HepG2 (cell line): Measurements from ENCODE around the gene RAD50. TPM values are rescaled to one million over a fixed set of nuclear protein-coding genes. Genes with fewer than 3 reads are reported as not detected.

Experiments
- AGO1 ChIP-seq: fragments of 200-400 bp; formaldehyde crosslinking; IDR thresholded peaks from 2 replicates; pipeline ENCODE4 v1.6.1; 2017; ENCODE audit warnings: mild to moderate bottlenecking, low read depth, low read length, moderate library complexity; ENCODE audit not compliant: poor library complexity, severe bottlenecking
- ASH2L ChIP-seq: fragments of 300-600, 200-600 bp; sonication (generic); IDR thresholded peaks from 2 replicates; pipeline ENCODE4 v1.7.0; 2017; ENCODE audit warnings: low read depth, mild to moderate bottlenecking, moderate library complexity, mixed read lengths, low read length; ENCODE audit not compliant: insufficient read length
- FLYWCH1 ChIP-seq: sonication (generic); formaldehyde crosslinking; IDR thresholded peaks from 2 replicates; pipeline ENCODE4 v1.8.1; 2023; ENCODE audit warnings: mild to moderate bottlenecking, missing genetic modification reagents
- FOXJ3 ChIP-seq: sonication (generic); formaldehyde crosslinking; IDR thresholded peaks from 2 replicates; pipeline ENCODE4 v1.4.0; 2020; ENCODE audit warnings: missing genetic modification reagents, mild to moderate bottlenecking, borderline replicate concordance
- IRX3 ChIP-seq: sonication (generic); formaldehyde crosslinking; IDR thresholded peaks from 2 replicates; pipeline ENCODE4 v1.8.1; 2023; ENCODE audit warnings: mild to moderate bottlenecking, low read depth, missing genetic modification reagents, borderline replicate concordance
- JUN ChIP-seq: sonication (generic); formaldehyde crosslinking; IDR thresholded peaks from 2 replicates; pipeline ENCODE4 v1.4.0; 2020; ENCODE audit warnings: mild to moderate bottlenecking, missing genetic modification reagents
- KLF15 ChIP-seq: sonication (generic); formaldehyde crosslinking; IDR thresholded peaks from 2 replicates; pipeline ENCODE4 v1.8.1; 2023; ENCODE audit warnings: borderline replicate concordance, mild to moderate bottlenecking, inconsistent platforms, missing genetic modification reagents, mixed read lengths
- LCORL ChIP-seq, 2 experiments: fragments of 450-650 bp in 1 of 2; sonication (generic) in 1 of 2; formaldehyde crosslinking in 1 of 2; IDR thresholded peaks; 2 replicates each; pipeline versions ENCODE4 v1.5.0 to v1.6.1; 2017 to 2020; ENCODE audit warnings: antibody characterized with exemption in 1 of 2, missing genetic modification reagents in 1 of 2
- MAFG ChIP-seq: sonication (generic); formaldehyde crosslinking; IDR thresholded peaks from 2 replicates; pipeline ENCODE4 v1.5.1; 2020; ENCODE audit warnings: mild to moderate bottlenecking, missing genetic modification reagents
- NFE2L1 ChIP-seq: sonication (generic); formaldehyde crosslinking; IDR thresholded peaks from 2 replicates; pipeline ENCODE4 v1.4.0; 2020; ENCODE audit warnings: missing genetic modification reagents, mild to moderate bottlenecking, borderline replicate concordance
- NR1H2 ChIP-seq: sonication (generic); formaldehyde crosslinking; IDR thresholded peaks from 2 replicates; pipeline ENCODE4 v1.8.1; 2022; ENCODE audit warnings: low read depth, missing genetic modification reagents, borderline replicate concordance
- SOX13 ChIP-seq, 3 experiments: fragments of 450-650 bp in 1 of 3; sonication (generic) in 1 of 3; formaldehyde crosslinking in 1 of 3; IDR thresholded peaks in 2 of 3; conservative IDR thresholded peaks in 1 of 3; 2 replicates each; pipeline versions ENCODE4 v1.5.0 to v1.6.1; 2016 to 2020; ENCODE audit warnings: antibody characterized with exemption in 1 of 3, mild to moderate bottlenecking in 1 of 3, missing compliant biosample characterization in 1 of 3, missing genetic modification reagents in 1 of 3, moderate library complexity in 1 of 3
- WIZ ChIP-seq: sonication (generic); formaldehyde crosslinking; IDR thresholded peaks from 2 replicates; pipeline ENCODE4 v1.5.1; 2020; ENCODE audit warnings: mild to moderate bottlenecking, missing genetic modification reagents
- ZFP1 ChIP-seq: IDR thresholded peaks from 2 replicates; pipeline ENCODE4 v1.6.1; 2016
- ZFP90 ChIP-seq: sonication (generic); formaldehyde crosslinking; IDR thresholded peaks from 2 replicates; pipeline ENCODE4 v1.8.0; 2022; ENCODE audit warnings: missing genetic modification reagents, mild to moderate bottlenecking, inconsistent platforms, borderline replicate concordance
- ZNF20 ChIP-seq: sonication (generic); formaldehyde crosslinking; IDR thresholded peaks from 2 replicates; pipeline ENCODE4 v1.4.0; 2020; ENCODE audit warnings: mild to moderate bottlenecking, moderate library complexity, missing genetic modification reagents
- ZNF274 ChIP-seq: sonication (generic); formaldehyde crosslinking; IDR thresholded peaks from 2 replicates; pipeline ENCODE4 v1.5.1; 2020; ENCODE audit warnings: mild to moderate bottlenecking, missing genetic modification reagents
- ZNF503 ChIP-seq: sonication (generic); formaldehyde crosslinking; IDR thresholded peaks from 2 replicates; pipeline ENCODE4 v1.4.0; 2020; ENCODE audit warnings: missing genetic modification reagents
- ZNF768 ChIP-seq: sonication (generic); formaldehyde crosslinking; IDR thresholded peaks from 2 replicates; pipeline ENCODE4 v1.4.0; 2020; ENCODE audit warnings: missing genetic modification reagents
- polyA plus RNA-seq, 8 experiments: library from polyadenylated mRNA; depleted of rRNA in 3 of 8; stranded (reverse) in 7 of 8; unstranded in 1 of 8; fragments of >200 nt; fragmentation: Illumina TruSeq in 4 of 8; extraction: Trizol in 4 of 8; gene quantifications; 2 replicates each; pipeline versions ENCODE4 v1.2.1 to v1.2.3, GENCODE V29; 2011 to 2016; ENCODE audit warnings: low read depth in 4 of 8, missing spikeins in 1 of 8, mixed read lengths in 1 of 8; ENCODE audit not compliant: insufficient read depth in 1 of 8
- total RNA-seq, 5 experiments: library from RNA; depleted of rRNA; stranded (reverse); fragments of >200 nt; fragmentation: Illumina TruSeq; extraction: Trizol; gene quantifications; 2 replicates each; pipeline ENCODE4 v1.2.3, GENCODE V29; 2016; ENCODE audit warnings: low read depth in 1 of 5
- TF ChIP-seq, protein P1 (sequence below): sonication (generic); formaldehyde crosslinking; IDR thresholded peaks from 2 replicates; pipeline ENCODE4 v1.4.0; 2020; ENCODE audit warnings: low read depth, missing genetic modification reagents
- TF ChIP-seq, protein P2 (sequence below): sonication (generic); formaldehyde crosslinking; IDR thresholded peaks from 2 replicates; pipeline ENCODE4 v1.8.0; 2022; ENCODE audit warnings: missing genetic modification reagents, low read depth, mild to moderate bottlenecking, borderline replicate concordance

RAD50 gene
- total and polyA plus RNA-seq, 2 of the 13 experiments (the other 11 are each of a cell fraction or from before 2014, with no cell fraction given) = 19.2 to 23.4 TPM

- TF ChIP-seq, protein P1, sequence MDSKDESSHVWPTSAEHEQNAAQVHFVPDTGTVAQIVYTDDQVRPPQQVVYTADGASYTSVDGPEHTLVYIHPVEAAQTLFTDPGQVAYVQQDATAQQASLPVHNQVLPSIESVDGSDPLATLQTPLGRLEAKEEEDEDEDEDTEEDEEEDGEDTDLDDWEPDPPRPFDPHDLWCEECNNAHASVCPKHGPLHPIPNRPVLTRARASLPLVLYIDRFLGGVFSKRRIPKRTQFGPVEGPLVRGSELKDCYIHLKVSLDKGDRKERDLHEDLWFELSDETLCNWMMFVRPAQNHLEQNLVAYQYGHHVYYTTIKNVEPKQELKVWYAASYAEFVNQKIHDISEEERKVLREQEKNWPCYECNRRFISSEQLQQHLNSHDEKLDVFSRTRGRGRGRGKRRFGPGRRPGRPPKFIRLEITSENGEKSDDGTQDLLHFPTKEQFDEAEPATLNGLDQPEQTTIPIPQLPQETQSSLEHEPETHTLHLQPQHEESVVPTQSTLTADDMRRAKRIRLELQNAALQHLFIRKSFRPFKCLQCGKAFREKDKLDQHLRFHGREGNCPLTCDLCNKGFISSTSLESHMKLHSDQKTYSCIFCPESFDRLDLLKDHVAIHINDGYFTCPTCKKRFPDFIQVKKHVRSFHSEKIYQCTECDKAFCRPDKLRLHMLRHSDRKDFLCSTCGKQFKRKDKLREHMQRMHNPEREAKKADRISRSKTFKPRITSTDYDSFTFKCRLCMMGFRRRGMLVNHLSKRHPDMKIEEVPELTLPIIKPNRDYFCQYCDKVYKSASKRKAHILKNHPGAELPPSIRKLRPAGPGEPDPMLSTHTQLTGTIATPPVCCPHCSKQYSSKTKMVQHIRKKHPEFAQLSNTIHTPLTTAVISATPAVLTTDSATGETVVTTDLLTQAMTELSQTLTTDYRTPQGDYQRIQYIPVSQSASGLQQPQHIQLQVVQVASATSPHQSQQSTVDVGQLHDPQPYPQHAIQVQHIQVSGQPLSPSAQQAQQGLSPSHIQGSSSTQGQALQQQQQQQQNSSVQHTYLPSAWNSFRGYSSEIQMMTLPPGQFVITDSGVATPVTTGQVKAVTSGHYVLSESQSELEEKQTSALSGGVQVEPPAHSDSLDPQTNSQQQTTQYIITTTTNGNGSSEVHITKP (CRISPR knock-in tag) = peak; percentile 63
- TF ChIP-seq ASH2L (peak; percentile 75), IRX3 (peak; percentile 92), SOX13 (IDR thresholded peaks at IDR 0.05) (no peak), SOX13 (CRISPR knock-in tag; conservative IDR thresholded peaks at IDR 0.05 in 1 of 2, IDR thresholded peaks at IDR 0.05 in 1 of 2) (peak in 1 of 2 experiments; percentile 75; a peak in 2 of 4 replicates), LCORL (IDR thresholded peaks at IDR 0.05) (no peak), LCORL (CRISPR knock-in tag; IDR thresholded peaks at IDR 0.05) (peak; percentile 65), FOXJ3 (no peak), NFE2L1 (peak; percentile 93; the same call in 1 of the 2 replicates), FLYWCH1 (CRISPR knock-in tag) (no peak), JUN (CRISPR knock-in tag) (peak; percentile 86), KLF15 (peak; percentile 70; the same call in 1 of the 2 replicates), ZFP1 (CRISPR knock-in tag) (peak; percentile 67), MAFG (CRISPR knock-in tag) (no peak), ZFP90 (CRISPR knock-in tag) (peak; percentile 88), WIZ (peak; percentile 88), ZNF768 (CRISPR knock-in tag) (peak; percentile 86), AGO1 (peak; percentile 75), NR1H2 (no peak), ZNF20 (CRISPR knock-in tag) (peak; percentile 36; the same call in 1 of the 2 replicates), ZNF503 (CRISPR knock-in tag) (no peak), ZNF274 (peak; percentile 83)
- TF ChIP-seq, protein P2, sequence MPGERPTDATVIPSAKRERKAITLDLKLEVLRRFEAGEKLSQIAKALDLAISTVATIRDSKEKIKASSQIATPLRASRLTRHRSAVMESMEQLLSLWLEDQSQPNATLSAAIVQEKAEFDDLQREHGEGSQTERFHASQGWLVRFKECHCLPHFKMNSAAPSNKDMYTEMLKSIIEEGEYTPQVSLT = no peak; the same call in 1 of the 2 replicates
Observed at GRCh38 chr5:132556763-132557477, at the start of gene RAD50 (continued).
